IMR-90 (cell line): Measurements from ENCODE around the gene RUNX1. TPM values are rescaled to one million over a fixed set of nuclear protein-coding genes. Genes with fewer than 3 reads are reported as not detected.

ENCODE experiments used
- ATAC-seq: fragments of 200-7000 bp; cut with Tn5 transposase; 2 replicates; pipeline ENCODE4 v1.9.1; 2020; ENCODE audit warnings: low read depth, mild to moderate bottlenecking, moderate library complexity
- BruUV-seq: library from RNA; stranded (reverse); fragments of 400-500 nt; replicated peaks from 2 replicates; lab custom pipeline; 2021; lab: Mats Ljungman, UMichigan
- CTCF ChIA-PET: fragments of 300-600 bp; formaldehyde crosslinking; extraction: SDS; loops from one replicate; lab custom pipeline; 2021; ENCODE audit warnings: antibody characterized with exemption; lab: Yijun Ruan, JAX
- POLR2A ChIA-PET: fragments of 300-600 bp; sonication (Branson Sonifier 250); formaldehyde crosslinking; loops from one replicate; lab custom pipeline; 2022; ENCODE audit warnings: antibody characterized with exemption; ENCODE audit not compliant: unreplicated experiment; lab: Charles Lee
- DNase-seq: peaks from one replicate; pipeline ENCODE4 v3.0.0; 2013
- H2AFZ ChIP-seq: replicated peaks from 2 replicates; pipeline ENCODE3; 2013; ENCODE audit warnings: low read length, mild to moderate bottlenecking; ENCODE audit not compliant: poor library complexity
- H2AK5ac ChIP-seq: 2 replicates; pipeline ENCODE4 v1.6.1; 2013; ENCODE audit warnings: low read depth, low read length, inconsistent platforms
- H2AK9ac ChIP-seq: replicated peaks from 2 replicates; pipeline ENCODE3; 2013; ENCODE audit warnings: mild to moderate bottlenecking, low read depth, low read length, moderate library complexity; ENCODE audit not compliant: poor library complexity
- H2BK120ac ChIP-seq: 2 replicates; pipeline ENCODE4 v1.6.1; 2013; ENCODE audit warnings: low read depth, low read length, inconsistent platforms
- H2BK15ac ChIP-seq: 3 replicates; pipeline ENCODE4 v1.6.1; 2013; ENCODE audit warnings: low read depth, low read length, inconsistent platforms
- H2BK20ac ChIP-seq: 2 replicates; pipeline ENCODE4 v1.6.1; 2013; ENCODE audit warnings: low read depth, mild to moderate bottlenecking, inconsistent platforms, low read length, moderate library complexity
- H2BK5ac ChIP-seq: 2 replicates; pipeline ENCODE4 v1.6.1; 2013; ENCODE audit warnings: mild to moderate bottlenecking, low read depth, low read length, inconsistent platforms; ENCODE audit not compliant: poor library complexity, severe bottlenecking
- H3K14ac ChIP-seq: replicated peaks from 2 replicates; pipeline ENCODE4 v1.6.1; 2013; ENCODE audit warnings: low read depth, low read length, inconsistent platforms
- H3K18ac ChIP-seq: 2 replicates; pipeline ENCODE4 v1.6.1; 2013; ENCODE audit warnings: low read depth, low read length, control low read depth
- H3K23ac ChIP-seq: 2 replicates; pipeline ENCODE4 v1.6.1; 2013; ENCODE audit warnings: low read depth, low read length, inconsistent platforms
- H3K27ac ChIP-seq: 2 replicates; pipeline ENCODE4 v1.5.1; 2013; ENCODE audit warnings: mild to moderate bottlenecking, control low read depth, low read length; ENCODE audit not compliant: insufficient read depth
- H3K27me3 ChIP-seq: 2 replicates; pipeline ENCODE4 v1.6.1; 2013; ENCODE audit warnings: low read length; ENCODE audit not compliant: control insufficient read depth, insufficient read depth
- H3K36me3 ChIP-seq: 2 replicates; pipeline ENCODE4 v1.6.1; 2013; ENCODE audit warnings: low read length, mixed read lengths; ENCODE audit not compliant: control insufficient read depth, insufficient read depth
- H3K4ac ChIP-seq: 2 replicates; pipeline ENCODE4 v1.6.1; 2013; ENCODE audit warnings: low read depth, low read length, inconsistent platforms
- H3K4me1 ChIP-seq: 2 replicates; pipeline ENCODE4 v1.6.1; 2013; ENCODE audit warnings: low read length, mixed read lengths; ENCODE audit not compliant: control insufficient read depth, insufficient read depth
- H3K4me2 ChIP-seq: 2 replicates; pipeline ENCODE4 v1.6.1; 2013; ENCODE audit warnings: low read depth, mild to moderate bottlenecking, control low read depth, low read length, moderate library complexity
- H3K4me3 ChIP-seq: 2 replicates; pipeline ENCODE4 v1.5.1; 2013; ENCODE audit warnings: low read depth, mild to moderate bottlenecking, control low read depth, low read length, moderate library complexity; ENCODE audit not compliant: insufficient read depth
- H3K56ac ChIP-seq: 2 replicates; pipeline ENCODE4 v1.6.1; 2013; ENCODE audit warnings: low read length, inconsistent platforms; ENCODE audit not compliant: insufficient read depth; ENCODE audit errors: extremely low read depth
- H3K79me1 ChIP-seq, 2 experiments: 2 replicates each; pipeline ENCODE4 v1.6.1; 2013; ENCODE audit warnings: low read length in 2 of 2, inconsistent platforms in 1 of 2, low read depth in 1 of 2
- H3K9ac ChIP-seq: 2 replicates; pipeline ENCODE4 v1.6.1; 2013; ENCODE audit warnings: low read depth, low read length, control low read depth
- H3K9me1 ChIP-seq: 2 replicates; pipeline ENCODE4 v1.6.1; 2013; ENCODE audit warnings: low read length, inconsistent platforms; ENCODE audit not compliant: insufficient read depth
- H3K9me3 ChIP-seq: 2 replicates; pipeline ENCODE4 v1.6.1; 2013; ENCODE audit warnings: low read length; ENCODE audit not compliant: control insufficient read depth, insufficient read depth
- H4K20me1 ChIP-seq: 2 replicates; pipeline ENCODE4 v1.6.1; 2013; ENCODE audit warnings: low read length, inconsistent platforms; ENCODE audit not compliant: insufficient read depth
- H4K5ac ChIP-seq: 2 replicates; pipeline ENCODE4 v1.6.1; 2013; ENCODE audit warnings: mild to moderate bottlenecking, low read depth, low read length, control low read depth
- H4K8ac ChIP-seq, 2 experiments: 2 replicates each; pipeline ENCODE4 v1.6.1; 2013; ENCODE audit warnings: low read depth in 2 of 2, low read length in 2 of 2, control low read depth in 1 of 2, inconsistent platforms in 1 of 2
- H4K91ac ChIP-seq: 2 replicates; pipeline ENCODE4 v1.6.1; 2013; ENCODE audit warnings: low read depth, low read length, inconsistent platforms; ENCODE audit not compliant: insufficient read depth
- BHLHE40 ChIP-seq: fragments of 150-350 bp; IDR thresholded peaks from 2 replicates; pipeline ENCODE4 v1.6.1; 2016; ENCODE audit warnings: mild to moderate bottlenecking, low read depth, low read length
- CEBPB ChIP-seq: IDR thresholded peaks from 2 replicates; pipeline ENCODE4 v1.6.1; 2012; ENCODE audit warnings: low read depth, low read length, improper control_type of control experiment
- CHD1 ChIP-seq: IDR thresholded peaks from 2 replicates; pipeline ENCODE4 v1.6.1; 2012; ENCODE audit warnings: low read depth, low read length, improper control_type of control experiment
- CTCF ChIP-seq: conservative IDR thresholded peaks from 2 replicates; pipeline ENCODE4 v1.5.1; 2012; ENCODE audit warnings: mild to moderate bottlenecking, low read depth, low read length, improper control_type of control experiment
- ELK1 ChIP-seq: fragments of 150-350 bp; IDR thresholded peaks from 2 replicates; pipeline ENCODE4 v1.6.1; 2016; ENCODE audit warnings: low read depth, mild to moderate bottlenecking, low read length, moderate library complexity, borderline replicate concordance
- MAFK ChIP-seq: IDR thresholded peaks from 2 replicates; pipeline ENCODE4 v1.6.1; 2012; ENCODE audit warnings: low read depth, low read length, improper control_type of control experiment
- RCOR1 ChIP-seq: IDR thresholded peaks from 2 replicates; pipeline ENCODE4 v1.6.1; 2012; ENCODE audit warnings: mild to moderate bottlenecking, low read length, improper control_type of control experiment; ENCODE audit not compliant: insufficient replicate concordance
- RFX5 ChIP-seq: IDR thresholded peaks from 2 replicates; pipeline ENCODE4 v1.8.0; 2012; ENCODE audit warnings: low read depth, mild to moderate bottlenecking, low read length, moderate library complexity
- SMC3 ChIP-seq: fragments of 150-350 bp; IDR thresholded peaks from 2 replicates; pipeline ENCODE4 v1.6.1; 2016; ENCODE audit warnings: low read depth, mild to moderate bottlenecking, antibody characterized with exemption, low read length, moderate library complexity
- USF2 ChIP-seq: fragments of 150-350 bp; IDR thresholded peaks from 2 replicates; pipeline ENCODE4 v1.6.1; 2017; ENCODE audit warnings: mild to moderate bottlenecking, antibody characterized with exemption, low read length, low read depth
- WGBS, 2 experiments: methylation state at CpG; one replicate each; pipeline versions ENCODE4 v1.1.5 to v1.1.7; 2013; ENCODE audit warnings: missing lambda C conversion rate in 2 of 2; ENCODE audit not compliant: insufficient read length in 1 of 2; ENCODE audit errors: extremely low coverage in 2 of 2; 5-methylcytosine and 5-hydroxymethylcytosine counted together
- dilution Hi-C: fragments of 300-500 bp; cut with HindIII; formaldehyde crosslinking; loops from one replicate; pipeline ENCODE4 v1.14.3; 2018; ENCODE audit warnings: low sequenced_read_pairs; ENCODE audit not compliant: unreplicated experiment
- in situ Hi-C: fragments of 300-500 bp; cut with MboI; formaldehyde crosslinking; loops from 3 replicates; pipeline ENCODE4 v1.14.3; 2019; ENCODE audit warnings: low sequenced_read_pairs, inconsistent platforms, mixed read lengths
- intact Hi-C: fragments of 100-400 bp; cut with micrococcal nuclease; formaldehyde crosslinking; loops from 2 replicates; pipeline ENCODE4 v1.10.0; 2022
- polyA plus RNA-seq, 3 experiments: library from polyadenylated mRNA; depleted of rRNA; stranded (reverse); fragments of >200 nt; gene quantifications; 2 replicates each; pipeline ENCODE4 v1.2.3, GENCODE V29; 2012; ENCODE audit warnings: low replicate concordance in 1 of 3
- total RNA-seq: library from RNA; depleted of rRNA; stranded (reverse); fragments of >200 nt; gene quantifications from 2 replicates; pipeline ENCODE4 v1.2.3, GENCODE V29; 2012

The RUNX1 gene
- total and polyA plus RNA-seq, 2 of the 4 experiments (the other 2 are of a cell fraction) = 34.5 to 56.5 TPM

GRCh38 chr21:34994766-34995631, 54.1 kb downstream of the RUNX1 start:
- Histone ChIP-seq H3K9ac (no peak overlapping the region), H4K91ac (no peak overlapping the region), H3K4me3 (no peak overlapping the region), H4K8ac (no peak overlapping the region), H2AFZ (peak overlapping the region; percentile 15), H2BK20ac (no peak overlapping the region), H2AK5ac (peak overlapping the region; percentile 20; the same call in 1 of the 2 replicates), H4K20me1 (no peaks in the 10 kb centered on the region), H3K79me1 (peaks cover 0 to 19% of the 10 kb centered on the region in 2 experiments; a peak in 2 of 4 replicates), H3K27ac (no peak overlapping the region), H2BK15ac (0 out of 3 replicates have a peak overlapping the region, but pooled peaks have one; percentile 29), H3K56ac (no peak overlapping the region), H2AK9ac (no peak overlapping the region), H3K18ac (no peak overlapping the region), H2BK120ac (no peak overlapping the region), H3K23ac (no peak overlapping the region), H3K9me1 (peaks cover 12% of the 10 kb centered on the region), H3K9me3 (no peaks in the 10 kb centered on the region), H3K14ac (no peak overlapping the region), H4K5ac (no peak overlapping the region), H2BK5ac (no peak overlapping the region), H3K4me2 (no peak overlapping the region), H3K4ac (no peak overlapping the region), H3K27me3 (no peaks in the 10 kb centered on the region), H3K36me3 (no peaks in the 10 kb centered on the region), H3K4me1 (peaks cover 18% of the 10 kb centered on the region)
- dilution Hi-C loops (no loop called here), in situ Hi-C loops (no loop called here), intact Hi-C loops (no loop called here)
- POLR2A ChIA-PET = interaction anchor here (0.6 kb wide), 1 partner anchor 31 kb away, joined by 5 read pairs; no protein-coding TSS in a partner anchor
- CTCF ChIA-PET = no interaction called here
- no TSS peak for BruUV-seq
- ATAC-seq (no peak), DNase-seq (no peak)
- WGBS, 2 experiments = 96% methylated on average over 8 of the region's 12 CpGs; no CpG with 5 or more reads in 1 of the 2 experiments
- no peak for TF ChIP-seq RCOR1
- TF ChIP-seq USF2 = no peak
- TF ChIP-seq MAFK = no peak
- TF ChIP-seq CTCF = no peak
- TF ChIP-seq ELK1 = no peak
- TF ChIP-seq RFX5 = no peak
- no peak for TF ChIP-seq CHD1
- TF ChIP-seq SMC3 = no peak
- no peak for TF ChIP-seq BHLHE40
- no peak for TF ChIP-seq CEBPB
